GM19452 (cell line): Measurements from ENCODE around the gene PCLAF.
"Not testable (repeated sequence)": the region's sequence is repeated elsewhere in the genome, so short reads cannot be mapped to it uniquely, and the experiment has no call there.

Experiments used
- ATAC-seq: cut with Tn5 transposase; IDR thresholded peaks from one replicate; pipeline ENCODE4 v1.9.1; 2021; ENCODE audit not compliant: unreplicated experiment

Gene PCLAF

GRCh38 chr15:64326458-64326857, 54.8 kb downstream of the PCLAF start:
- ATAC-seq = not testable (repeated sequence)

DNA sequence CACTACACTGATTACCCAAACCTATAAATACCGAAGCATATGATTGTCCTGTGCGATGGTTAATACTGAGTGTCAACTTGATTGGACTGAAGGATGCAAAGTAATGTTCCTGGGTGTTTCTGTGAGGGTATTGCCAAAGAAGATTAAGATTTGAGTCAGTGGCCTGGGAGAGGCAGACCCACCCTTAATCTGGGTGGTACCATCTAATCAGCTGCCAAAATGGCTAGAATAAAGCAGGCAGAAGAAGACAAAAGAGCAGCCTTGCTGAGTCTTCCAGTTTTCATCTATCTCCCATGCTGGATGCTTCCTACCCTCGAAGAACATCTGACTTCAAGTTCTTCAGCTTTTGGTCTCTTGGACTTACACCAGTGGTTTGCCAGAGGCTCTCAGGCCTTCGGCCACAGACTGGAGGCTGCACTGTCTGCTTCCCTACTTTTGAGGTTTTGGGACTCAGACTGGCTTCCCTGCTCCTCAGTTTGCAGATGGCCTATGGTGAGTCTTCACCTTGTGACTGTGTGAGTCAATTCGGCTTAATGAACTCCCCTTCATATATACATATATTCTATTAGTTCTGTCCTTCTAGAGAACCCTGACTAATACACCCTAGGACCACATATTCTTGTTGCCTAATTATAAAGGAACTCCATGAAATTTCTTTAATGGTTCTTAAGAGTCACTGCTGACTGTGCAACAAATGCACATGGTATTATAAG, 56.9 kb downstream of the PCLAF start:
- ATAC-seq = no peak

- ATAC-seq = no peak
Observed at GRCh38 chr15:64315216-64315615, 66.0 kb downstream of the PCLAF start.

DNA sequence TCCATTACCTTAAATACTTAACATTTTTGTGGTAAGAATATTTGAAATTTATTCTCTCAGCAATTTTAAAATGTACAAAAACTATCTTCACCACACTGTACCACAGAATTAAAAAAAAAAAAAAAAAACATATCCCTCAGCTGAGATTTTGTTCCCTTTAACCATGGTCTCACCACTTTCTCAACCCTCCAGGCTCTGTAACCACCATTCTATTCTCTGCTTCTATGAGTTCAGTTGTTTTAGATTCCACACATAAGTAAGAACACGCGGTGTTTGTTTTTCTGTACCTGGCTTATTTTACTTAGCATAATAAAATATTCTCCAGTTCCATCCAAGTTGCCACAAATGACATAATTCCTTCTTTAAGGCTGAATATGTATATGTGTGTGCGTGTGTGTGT, 66.8 kb downstream of the PCLAF start:
- no peak for ATAC-seq
